Tibial artery (tissue), 4 donors: ENCODE data around the gene ATP8B4.
A peak's percentile ranks its signal among the peaks of the same experiment; 100 is the strongest.
"Not testable (repeated sequence)": the region's sequence is repeated elsewhere in the genome, so short reads cannot be mapped to it uniquely, and the experiment has no call there.

ENCODE experiments used
- DNase-seq, 2 donors: peaks; one replicate each; pipeline ENCODE4 v3.0.0-alpha.2; 2019
- H3K27ac ChIP-seq, 2 donors: fragments of 200-600 bp; sonication (generic) in 1 of 2; 1 replicate in 1 of 2; 2 replicates in 1 of 2; pipeline ENCODE4 v1.5.1; 2018 to 2019; ENCODE audit warnings: mild to moderate bottlenecking in 1 of 2
- H3K27me3 ChIP-seq, 2 donors: fragments of 200-600 bp; sonication (generic) in 1 of 2; one replicate each; pipeline versions ENCODE4 v1.5.1 to v1.6.0; 2016 to 2019
- H3K36me3 ChIP-seq, 3 donors: fragments of 200-600 bp; sonication (generic) in 2 of 3; one replicate each; pipeline ENCODE4 v1.5.1; 2016 to 2019; ENCODE audit warnings: mild to moderate bottlenecking in 2 of 3
- H3K4me1 ChIP-seq, 4 donors: fragments of 200-600 bp; sonication (generic) in 2 of 4; 1 replicate in 3 of 4; 2 replicates in 1 of 4; pipeline ENCODE4 v1.5.1; 2016 to 2019
- H3K4me3 ChIP-seq, 2 donors: fragments of 200-600 bp; sonication (generic) in 1 of 2; 1 replicate in 1 of 2; 2 replicates in 1 of 2; pipeline ENCODE4 v1.5.1; 2018 to 2019; ENCODE audit warnings: mild to moderate bottlenecking in 2 of 2
- H3K9me3 ChIP-seq, 3 donors: fragments of 200-600 bp; sonication (generic) in 1 of 3; one replicate each; pipeline ENCODE4 v1.5.1; 2016 to 2019
- CTCF ChIP-seq, 2 experiments: fragments of 200-600 bp in 1 of 2; fragments of 450-650 bp in 1 of 2; IDR thresholded peaks; one replicate each; pipeline ENCODE4 v1.5.1; 2017 to 2019; ENCODE audit warnings: antibody characterized with exemption in 2 of 2, mild to moderate bottlenecking in 1 of 2, moderate library complexity in 1 of 2
- intact Hi-C: fragments of 100-400 bp; cut with DNase I; formaldehyde crosslinking; loops from one replicate; pipeline ENCODE4 v1.15.0; 2023; ENCODE audit warnings: low total_unique reads

The ATP8B4 gene

GRCh38 chr15:50164458-50164857 is 45.4 kb upstream of the ATP8B4 start:
- TF ChIP-seq CTCF (IDR thresholded peaks at IDR 0.05), result no peak
- peak in 1 of 2 donors; percentile 54 for DNase-seq
- intact Hi-C loops, result no loop called here
- Histone ChIP-seq H3K36me3 (no peaks in the 10 kb centered on the region), H3K27me3 (no peaks in the 10 kb centered on the region), H3K4me1 (no peaks in the 10 kb centered on the region), H3K27ac (no peak overlapping the region), H3K4me3 (no peak overlapping the region), H3K9me3 (no peaks in the 10 kb centered on the region)

GRCh38 chr15:50163719-50164410 is 44.8 kb upstream of the ATP8B4 start:
- no peaks in the 10 kb centered on the region for H3K4me1 ChIP-seq
- intact Hi-C loops, result no loop called here
- no peak for TF ChIP-seq CTCF (IDR thresholded peaks at IDR 0.05)
- no peak overlapping the region for H3K27ac ChIP-seq
- H3K9me3 ChIP-seq, result no peaks in the 10 kb centered on the region
- H3K4me3 ChIP-seq, result no peak overlapping the region
- no peak for DNase-seq
- H3K27me3 ChIP-seq, result no peaks in the 10 kb centered on the region
- H3K36me3 ChIP-seq, result no peaks in the 10 kb centered on the region

- Histone ChIP-seq H3K9me3 (no peaks in the 10 kb centered on the region), H3K27me3 (no peaks in the 10 kb centered on the region), H3K4me1 (no peaks in the 10 kb centered on the region), H3K36me3 (no peaks in the 10 kb centered on the region), H3K27ac (no peak overlapping the region), H3K4me3 (no peak overlapping the region)
- DNase-seq, result no peak
- intact Hi-C loops, result no loop called here
- TF ChIP-seq CTCF (IDR thresholded peaks at IDR 0.05), result no peak
Measured at GRCh38 chr15:50162969-50163718, 44.1 kb upstream of the ATP8B4 start.

- intact Hi-C loops, H3K9me3 ChIP-seq, H3K36me3 ChIP-seq, H3K27ac ChIP-seq, H3K27me3 ChIP-seq, H3K4me3 ChIP-seq, H3K4me1 ChIP-seq, DNase-seq: not testable (repeated sequence)
Measured at GRCh38 chr15:50158236-50158635, 39.2 kb upstream of the ATP8B4 start.

GRCh38 chr15:50151476-50151875 is 32.4 kb upstream of the ATP8B4 start:
- no peaks in the 10 kb centered on the region for H3K27me3 ChIP-seq
- no peaks in the 10 kb centered on the region for H3K36me3 ChIP-seq
- H3K27ac ChIP-seq, result no peak overlapping the region
- no peaks in the 10 kb centered on the region for H3K4me1 ChIP-seq
- DNase-seq, result no peak
- no peak overlapping the region for H3K4me3 ChIP-seq
- intact Hi-C loops, result no loop called here
- TF ChIP-seq CTCF (IDR thresholded peaks at IDR 0.05), result no peak
- H3K9me3 ChIP-seq, result peaks cover 0 to 6% (median 0%) of the 10 kb centered on the region in 3 donors

- no peak for TF ChIP-seq CTCF (IDR thresholded peaks at IDR 0.05)
- intact Hi-C loops, result no loop called here
- Histone ChIP-seq H3K9me3 (peaks cover 0 to 6% (median 0%) of the 10 kb centered on the region in 3 donors), H3K4me1 (no peaks in the 10 kb centered on the region), H3K4me3 (no peak overlapping the region), H3K27me3 (no peaks in the 10 kb centered on the region), H3K27ac (no peak overlapping the region), H3K36me3 (no peaks in the 10 kb centered on the region)
- no peak for DNase-seq
Measured at GRCh38 chr15:50150851-50151250, 31.8 kb upstream of the ATP8B4 start.
